GM19239 (cell line): ENCODE results near the gene PODNL1.

ENCODE experiments used
- DNase-seq: peaks from one replicate; pipeline ENCODE4 v3.0.0; 2011; ENCODE audit warnings: low spot score; ENCODE audit not compliant: insufficient read length
- FAIRE-seq: peaks from 2 replicates; lab custom pipeline; 2011; peaks lifted over from hg19 to GRCh38; lab: Jason Lieb, UNC

PODNL1 gene

DNA sequence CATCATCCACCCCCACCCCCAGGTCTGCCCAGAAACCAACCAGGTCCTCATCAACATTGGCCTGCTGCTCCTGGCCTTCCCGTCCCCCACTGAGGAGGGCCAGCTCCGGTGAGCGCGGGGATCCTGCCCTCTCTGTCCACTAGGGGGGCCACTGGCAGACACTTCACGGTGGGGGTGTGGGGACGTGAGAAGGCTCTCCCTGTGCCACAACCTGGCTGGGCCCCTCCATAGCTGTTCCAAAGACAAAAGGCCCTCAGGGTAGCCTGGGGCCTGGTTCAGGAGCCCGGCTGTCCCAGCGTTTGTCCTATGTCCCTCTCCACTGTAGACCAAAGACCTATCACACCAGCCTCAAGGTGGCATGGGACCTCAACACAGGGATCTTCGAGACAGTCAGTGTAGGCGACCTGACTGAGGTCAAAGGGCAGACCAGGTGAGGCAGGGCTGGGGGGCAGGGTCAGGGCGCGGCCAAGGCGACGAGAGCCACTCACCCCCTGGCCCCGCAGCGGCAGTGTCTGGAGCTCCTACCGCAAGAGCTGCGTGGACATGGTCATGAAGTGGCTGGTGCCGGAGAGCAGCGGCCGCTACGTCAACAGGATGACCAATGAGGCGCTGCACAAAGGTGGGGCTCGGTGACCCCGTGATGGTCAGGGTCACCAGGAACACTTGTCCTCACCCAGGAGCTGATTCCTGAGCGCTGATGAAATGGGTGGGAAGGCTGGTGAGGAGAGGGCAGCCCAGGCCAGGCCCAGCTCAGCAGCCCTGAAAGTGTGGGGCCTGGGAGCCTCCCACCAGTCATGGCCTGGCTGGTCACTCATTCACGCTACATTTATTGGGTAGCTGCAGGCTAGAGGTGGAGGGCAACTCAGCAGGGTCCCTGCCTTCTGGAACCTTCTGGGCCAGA is 22.0 kb upstream of the PODNL1 start:
- no peak for FAIRE-seq
- DNase-seq: peak; percentile 69

DNA sequence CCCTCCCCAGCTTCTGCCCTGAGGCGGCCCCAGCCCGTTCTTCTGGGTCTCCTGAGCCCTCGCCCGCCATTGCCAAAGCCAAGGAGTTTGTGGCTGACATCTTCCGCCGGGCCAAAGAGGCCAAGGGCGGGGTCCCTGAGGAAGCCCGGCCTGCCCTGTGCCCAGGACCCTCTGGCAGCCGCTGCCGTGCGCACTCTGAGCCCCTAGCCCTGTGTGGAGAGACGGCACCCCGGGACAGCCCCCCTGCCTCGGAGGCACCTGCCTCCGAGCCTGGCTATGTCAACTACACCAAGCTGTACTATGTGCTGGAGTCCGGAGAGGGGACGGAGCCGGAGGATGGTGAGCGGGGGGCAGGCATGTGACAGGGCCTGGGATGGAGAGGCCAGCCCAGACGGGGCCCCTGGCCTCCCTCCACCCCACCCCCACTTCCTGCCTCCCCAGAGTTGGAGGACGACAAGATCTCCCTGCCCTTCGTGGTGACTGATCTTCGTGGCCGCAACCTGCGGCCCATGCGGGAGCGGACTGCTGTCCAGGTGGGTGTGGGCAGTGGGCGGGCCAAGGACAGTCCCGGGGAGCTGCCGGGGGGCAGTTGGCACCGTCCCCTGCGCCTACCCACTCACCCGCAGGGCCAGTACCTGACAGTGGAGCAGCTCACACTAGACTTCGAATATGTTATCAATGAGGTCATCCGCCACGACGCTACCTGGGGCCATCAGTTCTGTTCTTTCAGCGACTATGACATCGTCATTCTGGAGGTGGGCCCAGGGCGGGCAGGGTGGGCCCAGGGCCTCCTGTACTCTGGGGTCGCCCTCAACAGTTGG is 21.1 kb upstream of the PODNL1 start:
- FAIRE-seq (no peak), DNase-seq (no peak)

DNA sequence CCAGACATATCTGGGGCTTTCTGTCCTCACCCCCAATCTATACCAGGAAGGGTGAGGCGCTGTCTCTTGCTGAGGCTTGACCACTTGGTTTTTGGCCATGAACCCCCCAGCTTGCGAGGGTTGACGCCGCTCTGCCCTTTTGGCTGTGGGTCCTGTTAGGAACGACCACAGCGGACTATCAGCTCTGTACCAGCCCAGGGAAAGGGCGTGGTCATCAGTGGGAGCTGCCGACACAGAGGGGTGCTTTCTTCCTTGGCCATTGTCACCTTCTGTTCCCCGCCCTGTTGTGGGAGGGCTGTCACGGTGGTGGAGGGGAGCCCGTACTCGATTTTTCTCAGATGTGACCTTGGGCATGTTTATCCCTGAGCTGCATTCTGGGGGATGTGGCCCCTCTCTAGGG is 19.8 kb upstream of the PODNL1 start:
- FAIRE-seq: no peak
- DNase-seq: no peak

DNA sequence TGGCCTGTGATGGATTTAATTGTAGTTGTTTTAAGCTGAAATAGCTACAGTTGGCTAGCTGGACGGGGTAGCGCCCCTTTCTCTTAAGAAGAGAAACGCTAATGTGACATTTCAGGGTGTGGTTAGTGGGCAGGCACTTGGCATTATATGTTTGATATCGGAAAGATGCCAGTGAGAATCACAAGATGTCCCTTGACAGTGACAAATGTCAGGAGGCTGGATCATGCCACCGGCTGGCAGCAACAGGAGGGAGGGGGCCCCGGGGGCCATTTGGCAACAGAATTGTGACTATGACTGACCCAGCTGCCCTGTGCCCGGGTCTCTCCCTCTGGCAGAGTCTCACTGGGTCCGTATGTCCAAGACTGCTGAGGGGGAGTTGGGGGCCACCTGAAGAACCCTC is 18.8 kb upstream of the PODNL1 start:
- FAIRE-seq (no peak), DNase-seq (no peak)

DNA sequence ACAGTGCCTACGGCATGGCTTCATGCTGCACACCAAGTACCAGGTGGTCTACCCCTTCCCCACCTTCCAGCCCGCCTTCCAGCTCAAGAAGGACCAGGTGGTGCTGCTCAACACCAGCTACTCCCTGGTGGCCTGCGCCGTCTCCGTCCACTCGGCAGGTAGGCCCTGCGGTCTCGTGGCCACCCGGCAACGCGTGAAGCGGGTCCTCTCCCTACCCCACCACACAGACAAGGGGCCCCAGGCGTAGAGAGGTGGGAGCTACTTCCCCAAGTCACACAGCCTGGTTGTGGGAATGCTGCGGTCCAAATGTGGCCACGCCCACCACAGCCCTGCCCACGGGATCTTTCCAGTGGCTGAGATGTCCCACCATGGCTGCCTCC is 18.1 kb upstream of the PODNL1 start:
- no peak for DNase-seq
- no peak for FAIRE-seq

DNA sequence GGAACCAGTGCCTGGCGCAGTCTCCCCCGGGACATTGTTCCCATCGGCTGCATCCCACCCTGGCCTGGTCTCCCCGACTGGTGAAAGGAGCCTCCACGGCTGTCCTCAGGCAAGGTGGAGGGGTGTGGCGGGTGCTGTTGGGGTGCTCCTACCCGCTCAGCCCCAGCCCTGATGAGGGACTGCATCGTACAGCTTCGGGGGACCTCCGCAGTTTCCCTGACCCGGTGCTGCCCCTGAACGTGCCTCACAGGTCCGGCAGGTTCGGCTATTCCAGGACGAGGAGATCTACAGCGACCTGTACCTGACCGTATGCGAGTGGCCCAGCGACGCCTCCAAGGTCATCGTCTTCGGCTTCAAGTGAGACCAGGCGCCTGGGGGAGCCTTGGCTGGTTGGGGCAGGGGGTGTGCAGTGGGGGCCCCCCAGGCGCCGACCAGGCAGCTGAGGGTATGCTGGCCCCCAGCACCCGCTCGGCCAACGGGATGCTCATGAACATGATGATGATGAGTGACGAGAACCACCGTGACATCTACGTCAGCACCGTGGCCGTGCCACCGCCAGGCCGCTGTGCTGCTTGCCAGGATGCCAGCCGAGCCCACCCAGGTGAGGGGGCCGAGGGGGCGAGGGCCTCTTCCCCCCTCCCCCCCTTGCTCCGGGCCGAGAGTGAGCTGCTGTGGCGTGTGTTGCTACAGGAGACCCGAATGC is 17.6 kb upstream of the PODNL1 start:
- DNase-seq: no peak
- no peak for FAIRE-seq

DNA sequence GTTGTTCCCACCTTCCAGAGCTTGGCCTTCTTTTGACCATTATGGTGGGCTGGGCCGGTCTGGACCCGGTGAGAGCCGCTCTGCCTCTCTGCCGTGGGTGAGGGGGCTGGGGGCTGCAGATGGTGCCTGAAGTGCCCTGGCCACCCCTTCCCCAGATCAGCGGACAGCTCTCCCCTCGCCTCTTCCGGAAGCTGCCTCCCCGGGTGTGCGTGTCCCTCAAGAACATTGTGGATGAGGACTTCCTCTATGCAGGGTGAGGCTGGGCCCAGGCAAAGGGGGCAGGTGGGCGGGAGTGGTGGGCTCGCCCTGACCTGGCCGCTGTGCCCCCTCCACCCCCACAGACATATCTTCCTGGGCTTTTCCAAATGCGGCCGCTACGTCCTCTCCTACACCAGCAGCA is 16.0 kb upstream of the PODNL1 start:
- DNase-seq: no peak

DNA sequence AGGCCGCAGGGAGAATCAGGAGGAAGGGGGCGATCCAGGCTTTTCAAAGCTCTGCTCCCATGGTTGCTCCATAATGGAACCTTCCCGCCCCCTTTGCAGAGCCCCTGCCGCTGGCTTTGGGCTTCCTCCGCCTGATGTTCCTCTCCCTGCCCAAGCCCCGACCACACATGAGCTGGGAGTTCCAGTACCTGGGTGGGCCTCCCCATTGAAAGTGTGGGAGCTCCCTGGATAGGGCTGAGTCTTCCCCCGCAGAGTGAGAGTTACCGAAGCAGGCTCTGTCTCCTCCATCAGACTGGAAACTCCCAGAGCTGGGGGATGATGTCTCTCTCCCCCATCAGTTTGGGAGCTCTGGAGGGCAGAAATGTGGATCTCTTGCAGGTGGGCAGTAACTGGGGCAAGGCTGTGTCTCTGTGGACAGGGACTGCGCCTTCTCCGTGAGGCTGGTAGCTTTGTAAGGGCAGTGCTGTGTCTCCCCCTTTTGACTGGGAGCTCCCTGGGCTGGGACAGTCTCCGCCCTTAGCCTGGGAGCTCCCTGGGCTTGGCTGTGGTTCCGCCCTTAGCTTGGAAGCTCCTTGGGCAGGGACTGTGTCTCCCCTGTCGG is 14.8 kb upstream of the PODNL1 start:
- FAIRE-seq (no peak), DNase-seq (no peak)

More for the DNA sequence above, 16.0 kb upstream of the PODNL1 start:
- no peak for FAIRE-seq

DNA sequence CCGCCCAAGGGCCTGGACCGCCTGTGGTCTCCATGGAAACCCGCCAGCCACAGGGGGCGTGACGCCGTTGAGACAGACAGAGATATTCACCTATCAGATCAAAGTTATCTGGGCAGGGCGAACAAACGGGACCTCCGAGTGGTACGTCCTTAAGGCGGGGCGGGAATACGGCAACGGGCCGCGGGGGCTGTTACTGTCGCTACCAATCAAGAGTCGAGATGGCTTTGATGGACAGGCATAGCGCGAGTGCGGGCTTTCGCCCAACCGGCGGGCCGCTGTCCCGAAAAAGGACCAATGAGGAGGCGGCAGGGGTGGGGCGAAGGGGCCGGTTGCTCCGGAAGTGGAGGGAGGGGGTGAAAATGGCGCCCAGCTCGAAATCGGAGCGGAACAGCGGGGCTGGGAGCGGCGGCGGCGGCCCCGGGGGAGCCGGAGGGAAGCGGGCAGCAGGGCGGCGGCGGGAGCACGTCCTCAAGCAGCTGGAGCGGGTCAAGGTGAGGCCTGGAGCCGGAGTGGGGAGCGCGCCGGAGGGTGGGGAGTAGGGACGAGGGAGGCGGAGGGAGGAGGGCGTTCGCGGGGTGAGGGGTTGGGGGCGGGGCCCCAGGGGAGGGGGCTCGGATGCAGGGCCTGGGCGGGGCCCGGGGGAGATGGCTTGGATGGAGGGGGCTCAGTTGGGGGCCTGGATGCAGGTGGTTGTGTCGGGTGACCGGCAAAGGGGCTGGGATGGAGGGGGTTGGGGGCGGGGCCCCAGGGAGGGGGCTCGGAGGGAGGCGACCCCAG is 14.1 kb upstream of the PODNL1 start, which contains the start of gene DCAF15:
Gene DCAF15, plus strand, starts transcription at position 356 of the 777 bp plus-strand sequence. Its CDS starts 4 bp downstream, at position 360.
- FAIRE-seq: peak; percentile 100
- peak; percentile 100 for DNase-seq

DNA sequence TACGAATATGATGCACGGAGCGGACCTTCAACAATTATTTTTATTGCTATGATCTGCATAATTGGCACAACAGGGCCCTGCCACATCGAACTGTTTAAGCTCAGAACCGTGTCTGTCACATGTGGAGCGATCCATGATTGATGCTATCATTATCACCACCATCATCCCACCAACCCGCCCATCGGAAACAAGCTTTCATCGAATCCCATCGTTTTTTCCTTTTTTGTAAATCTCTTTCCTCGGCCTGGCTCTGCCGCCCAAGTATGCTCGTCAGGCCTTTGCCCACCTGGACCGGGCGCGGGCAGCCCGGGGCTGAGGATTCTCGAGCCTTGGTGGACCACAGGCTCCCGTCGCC is 13.6 kb upstream of the PODNL1 start:
- FAIRE-seq (no peak), DNase-seq (no peak)

DNA sequence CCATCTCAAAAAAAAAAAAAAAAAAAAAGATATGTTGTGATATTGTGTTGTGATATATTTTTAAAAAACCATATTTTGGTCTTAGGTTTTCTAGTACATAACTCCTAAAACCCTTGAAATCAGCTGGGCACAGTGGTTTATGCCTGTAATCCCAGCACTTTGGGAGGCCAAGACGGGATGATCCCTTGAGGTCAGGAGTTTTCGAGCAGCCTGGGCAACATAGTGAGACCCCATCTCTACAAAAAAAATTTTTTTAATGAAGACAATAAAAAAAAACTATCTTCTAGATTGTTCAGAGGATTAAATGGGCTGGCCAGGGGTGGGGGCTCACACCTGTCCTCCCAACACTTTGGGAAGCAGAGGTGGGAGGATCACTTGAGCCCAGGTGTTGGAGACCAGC is 12.8 kb upstream of the PODNL1 start:
- no peak for FAIRE-seq

DNA sequence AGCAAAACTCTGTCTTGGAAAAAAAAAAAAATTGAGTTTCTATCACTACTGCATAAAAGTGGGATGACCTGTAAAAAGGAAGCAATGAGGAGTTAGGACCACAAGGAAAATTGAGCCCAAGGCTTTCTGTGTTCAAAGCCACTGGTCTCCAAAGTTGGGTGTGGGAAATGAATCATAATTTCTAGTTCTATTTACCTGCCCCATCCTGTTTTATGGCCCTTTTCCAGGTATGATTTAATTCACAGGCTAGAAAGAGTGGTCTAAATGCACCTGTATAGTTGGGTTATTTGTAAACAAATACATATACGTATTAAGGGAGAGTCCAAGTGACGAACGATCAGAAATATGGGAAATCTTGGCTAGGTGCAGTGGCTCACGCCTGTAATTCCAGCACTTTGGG is 8.2 kb upstream of the PODNL1 start:
- FAIRE-seq: no peak

More for the DNA sequence above, 12.8 kb upstream of the PODNL1 start:
- no peak for DNase-seq

DNA sequence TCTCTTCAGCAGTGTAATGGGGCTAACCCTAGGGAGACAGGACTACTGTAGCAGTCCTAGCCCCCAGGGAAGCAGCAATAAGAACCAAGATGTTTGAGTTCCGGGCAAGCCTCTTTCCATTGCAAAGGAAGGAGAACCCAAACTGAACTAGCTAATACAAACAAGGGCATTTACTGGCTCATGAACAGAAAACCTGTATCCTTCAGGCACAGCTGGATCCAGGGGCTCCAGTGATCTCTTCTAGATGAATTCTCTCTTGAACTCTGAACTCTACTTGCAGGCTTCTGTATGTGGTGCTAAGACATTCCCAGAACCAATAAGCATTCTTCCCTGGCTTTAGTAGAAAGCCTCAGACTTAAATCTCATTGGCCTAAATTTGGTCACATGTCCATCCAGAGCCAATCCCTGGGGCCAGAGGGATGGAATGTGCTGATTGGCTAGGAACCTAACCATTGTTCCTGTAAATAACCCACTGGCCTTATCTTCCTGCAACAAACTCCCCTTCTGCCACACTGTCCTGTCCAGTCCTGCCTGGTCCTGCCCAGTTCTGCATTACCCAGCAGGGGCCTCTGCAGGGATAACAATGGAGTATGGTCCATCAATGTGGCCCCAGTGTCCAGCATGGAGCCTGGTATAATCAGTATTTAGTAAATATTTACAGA is 3.9 kb upstream of the PODNL1 start:
- DNase-seq (no peak), FAIRE-seq (no peak)

More for the DNA sequence above, 8.2 kb upstream of the PODNL1 start:
- DNase-seq: no peak

DNA sequence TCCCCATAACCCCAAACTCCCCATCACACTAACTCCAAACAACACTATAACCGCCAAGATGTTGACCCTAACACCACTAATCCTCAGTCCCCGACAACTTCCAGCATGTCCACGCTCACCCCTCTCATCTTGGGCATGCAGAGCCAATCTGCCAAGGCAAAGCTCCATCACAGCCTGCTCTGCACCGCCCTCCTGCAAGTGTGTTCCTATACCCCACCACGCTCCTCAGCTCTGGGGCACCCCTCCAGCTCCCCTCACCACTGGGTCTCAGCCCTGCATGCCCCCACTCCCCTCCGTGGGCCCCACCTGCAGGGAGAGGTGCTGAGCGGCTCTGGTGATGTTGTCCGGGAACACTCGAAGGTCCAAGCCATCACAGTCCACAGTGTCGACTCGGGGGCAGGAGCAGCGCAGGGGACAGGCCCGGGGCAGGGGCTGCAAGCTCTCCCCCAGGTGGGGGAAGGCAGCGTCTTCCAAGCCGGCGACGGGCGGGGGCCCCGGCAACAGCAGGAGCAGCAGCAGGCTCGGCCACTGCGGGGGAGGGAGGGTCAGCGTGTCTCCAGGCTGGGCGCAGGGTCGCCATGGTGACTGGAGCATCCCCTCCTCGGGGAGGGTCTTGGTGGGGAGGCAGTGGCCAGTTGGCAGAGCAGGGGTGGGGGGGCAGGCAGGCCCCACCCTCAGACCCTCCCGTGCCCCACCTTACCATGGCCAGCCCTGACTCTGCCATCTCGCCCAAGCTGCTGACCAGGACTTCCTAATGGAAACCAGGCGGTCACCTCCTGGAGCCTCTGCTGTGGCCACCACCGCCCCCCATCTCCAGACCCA is 527 bp downstream of the PODNL1 start:
- no peak for DNase-seq
- FAIRE-seq: no peak

DNA sequence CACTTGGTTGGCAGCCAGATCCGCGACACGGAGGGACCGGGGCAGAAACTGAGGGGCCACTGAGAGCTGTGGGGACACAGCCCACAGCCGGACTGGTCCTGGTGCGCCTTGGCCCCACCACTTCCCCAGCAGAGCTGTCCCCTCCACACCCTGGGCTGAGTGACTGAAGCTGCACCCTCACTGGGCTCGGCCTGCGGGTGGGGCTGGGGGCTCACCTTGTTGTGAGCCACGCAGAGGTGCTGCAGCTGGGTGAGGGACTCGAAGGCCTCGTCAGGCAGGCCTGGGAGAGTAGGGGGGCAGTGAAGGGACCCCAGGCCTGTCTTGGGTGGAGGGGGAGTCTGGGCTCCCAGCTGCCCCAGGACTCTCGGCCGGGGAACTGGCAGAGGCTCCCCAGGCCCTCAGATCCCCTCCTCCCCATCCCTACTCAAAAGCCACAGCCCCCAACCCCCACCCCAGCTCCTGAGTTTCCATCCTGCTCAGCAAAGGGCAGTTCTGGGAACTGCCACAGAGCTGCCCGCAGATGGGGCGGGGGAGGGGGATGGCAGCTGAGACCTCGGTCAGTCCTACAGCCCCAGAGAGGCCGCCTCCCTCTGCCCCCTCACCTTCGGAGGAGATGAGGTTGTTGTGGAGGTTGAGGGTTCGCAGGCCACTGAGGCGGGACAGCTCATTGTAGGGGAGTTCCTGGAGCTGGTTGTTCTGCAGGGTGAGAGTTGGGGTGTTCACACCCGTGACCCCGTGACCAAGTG is 2.3 kb downstream of the PODNL1 start:
- DNase-seq: no peak

DNA sequence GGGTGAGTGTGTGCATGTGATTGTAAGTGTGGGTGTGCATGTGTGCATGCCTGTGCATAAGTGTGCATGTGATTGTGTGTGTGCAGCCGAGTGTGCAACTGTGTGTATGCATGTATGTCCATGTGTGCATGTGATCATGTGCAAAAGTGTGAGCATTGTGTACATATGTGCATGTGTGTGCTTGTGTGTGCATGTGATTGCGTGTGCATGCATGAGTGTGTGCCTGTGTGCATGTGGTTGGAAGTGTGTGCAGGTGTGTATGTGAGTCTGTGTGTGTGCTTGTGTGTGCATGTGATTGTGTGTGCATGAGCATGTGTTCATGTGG is 3.5 kb downstream of the PODNL1 start:
- no peak for FAIRE-seq

More for the DNA sequence above, 2.3 kb downstream of the PODNL1 start:
- FAIRE-seq: no peak

DNA sequence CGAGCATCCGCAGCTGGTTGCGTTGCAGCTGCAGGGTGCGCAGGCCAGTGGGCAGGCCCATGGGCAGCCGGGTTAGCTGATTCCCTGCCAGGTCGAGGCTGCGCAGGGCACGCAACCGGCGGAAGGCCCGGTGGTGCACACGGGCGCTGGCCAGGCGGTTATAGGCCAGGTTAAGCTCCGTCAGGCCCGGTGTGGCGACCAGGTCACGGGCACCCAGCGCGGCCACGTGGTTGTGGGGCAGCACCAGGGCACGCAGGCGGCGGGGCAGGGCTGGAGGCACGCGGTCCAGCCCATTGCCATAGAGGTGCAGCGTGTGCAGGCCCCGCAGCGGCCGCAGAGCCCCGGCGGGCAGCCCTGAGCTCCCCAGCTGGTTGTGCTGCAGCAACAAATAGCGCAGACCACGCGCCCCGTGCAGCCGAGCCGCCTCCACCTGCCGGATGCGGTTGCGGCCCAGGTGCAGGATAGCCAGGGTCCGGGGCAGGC is 5.3 kb downstream of the PODNL1 start:
- DNase-seq (no peak), FAIRE-seq (no peak)

More for the DNA sequence above, 3.5 kb downstream of the PODNL1 start:
- no peak for DNase-seq
